ENCODE data around the gene CUX1. TPM values are rescaled to one million over a fixed set of nuclear protein-coding genes. Genes with fewer than 3 reads are reported as not detected.

The CUX1 gene
- total and polyA plus RNA-seq, 2 donors (not counting 1 experiment from before 2014, with no cell fraction given) = 10.8 to 86.5 TPM

DNA sequence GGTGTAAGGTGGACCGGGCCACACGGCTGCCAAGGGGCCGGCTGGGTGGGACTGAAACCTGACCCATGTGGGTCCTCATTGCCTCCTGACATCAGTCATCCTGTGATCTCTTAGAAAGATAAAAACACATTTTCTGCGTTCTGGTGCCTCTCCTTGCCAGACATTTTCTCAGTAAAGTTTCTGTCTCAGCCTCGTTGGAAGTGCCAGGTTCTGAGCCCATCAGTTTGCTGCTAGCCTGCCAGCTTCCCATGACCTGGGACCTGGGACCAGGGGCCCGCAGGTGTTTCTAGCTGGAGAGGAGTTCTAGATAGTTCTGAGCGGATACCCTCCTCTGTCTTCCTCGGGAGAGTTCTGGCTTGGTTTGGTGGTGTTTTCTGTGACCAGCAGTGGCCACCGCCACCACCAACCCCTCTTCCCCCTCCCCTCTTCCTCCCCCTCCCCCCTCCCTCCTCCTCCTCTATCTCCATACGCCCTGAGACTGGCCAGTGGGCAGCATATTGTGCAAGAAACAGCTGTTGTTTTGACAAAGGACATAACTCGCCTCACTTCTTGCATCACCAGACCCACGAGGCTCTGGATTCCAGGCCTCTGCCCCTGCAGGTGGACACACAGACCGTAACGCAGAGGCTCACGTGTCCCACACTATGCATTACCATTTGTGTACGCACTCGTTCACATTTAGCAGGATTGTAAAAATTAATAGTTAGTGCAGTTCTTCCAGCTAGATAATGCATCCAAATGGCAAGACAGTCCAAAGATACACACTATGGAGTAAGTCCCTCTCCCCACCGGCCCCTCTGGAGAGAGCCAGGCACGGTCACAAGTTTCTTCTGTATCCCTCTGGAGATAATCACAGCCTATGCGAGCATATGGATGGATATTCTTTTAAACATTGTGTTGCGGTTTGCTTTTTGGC lies 94.6 kb downstream of the CUX1 start:
- peaks cover 0 to 13% of the 10 kb centered on the region in 2 experiments for H3K36me3 ChIP-seq (replicated peaks in 1 of 2; ENCODE audit: control extremely low read depth in 1 of 2, control insufficient read depth in 1 of 2, extremely low read depth in 1 of 2, insufficient read depth in 2 of 2, low read length in 1 of 2)
- no peak overlapping the region for H3K4me3 Mint-ChIP-seq
- no peak overlapping the region for H3K4me2 ChIP-seq (replicated peaks; ENCODE audit: low read depth, low read length, poor library complexity, severe bottlenecking)
- H2AFZ ChIP-seq (ENCODE audit: insufficient read depth, low read depth, low read length, poor library complexity, severe bottlenecking) = no peak overlapping the region
- no peaks in the 10 kb centered on the region for H3K4me1 ChIP-seq (ENCODE audit: control insufficient read depth in 2 of 2, insufficient read depth in 2 of 2, low read length in 2 of 2)
- no peaks in the 10 kb centered on the region for H3K27me3 Mint-ChIP-seq
- H3K27ac Mint-ChIP-seq = no peak overlapping the region
- no peaks in the 10 kb centered on the region for H3K9me3 Mint-ChIP-seq (ENCODE audit: insufficient read depth)
- CTCF ChIA-PET = no interaction called here
- TF ChIP-seq CTCF (IDR thresholded peaks at IDR 0.05) (no peak), EZH2 (IDR thresholded peaks at IDR 0.05; ENCODE audit: borderline replicate concordance, insufficient read depth, low read depth, low read length, poor library complexity, severe bottlenecking) (no peak)
- peaks cover 84% of the 10 kb centered on the region for H3K79me2 ChIP-seq (ENCODE audit: control insufficient read depth, insufficient read depth, low read length)
- peaks cover 32% of the 10 kb centered on the region for H4K20me1 ChIP-seq (ENCODE audit: control insufficient read depth, insufficient read depth, low read length, poor library complexity, severe bottlenecking)
- intact Hi-C loops (cut with micrococcal nuclease) = no loop called here
- ATAC-seq (ENCODE audit: low read depth) (no peak), DNase-seq (no peak)
- WGBS (ENCODE audit: insufficient coverage) = 72% methylated on average over 13 of the region's 21 CpGs
- H3K9ac ChIP-seq (ENCODE audit: low read length) = no peak overlapping the region
- no peak overlapping the region for H3K4me3 ChIP-seq (ENCODE audit: control extremely low read depth in 1 of 5, extremely low read depth in 1 of 5, insufficient read depth in 1 of 5, low read depth in 2 of 5, low read length in 4 of 5)
- peaks cover 29% of the 10 kb centered on the region for H3K4me1 Mint-ChIP-seq
- H3K9me3 ChIP-seq (ENCODE audit: control extremely low read depth in 1 of 3, control insufficient read depth in 2 of 3, insufficient read depth in 1 of 3, low read length in 2 of 3) = no peaks in the 10 kb centered on the region
- no peaks in the 10 kb centered on the region for H3K27me3 ChIP-seq (replicated peaks in 1 of 4; ENCODE audit: control extremely low read depth in 1 of 4, control insufficient read depth in 3 of 4, insufficient read depth in 4 of 4, low read length in 3 of 4)
- POLR2A ChIA-PET = no interaction called here
- no peak overlapping the region for H3K27ac ChIP-seq (ENCODE audit: low read length in 2 of 2)

GRCh38 chr7:101912716-101913110 lies 95.3 kb downstream of the CUX1 start:
- WGBS (ENCODE audit: insufficient coverage) = 97% methylated on average over 5 of the region's 12 CpGs
- TF ChIP-seq EZH2 (IDR thresholded peaks at IDR 0.05; ENCODE audit: borderline replicate concordance, insufficient read depth, low read depth, low read length, poor library complexity, severe bottlenecking) = no peak
- no peak for TF ChIP-seq CTCF (IDR thresholded peaks at IDR 0.05)
- Mint-ChIP-seq H3K27ac (no peak overlapping the region), H3K4me3 (no peak overlapping the region), H3K4me1 (peaks cover 29% of the 10 kb centered on the region), H3K27me3 (no peaks in the 10 kb centered on the region), H3K9me3 (ENCODE audit: insufficient read depth) (no peaks in the 10 kb centered on the region)
- Histone ChIP-seq H3K36me3 (replicated peaks in 1 of 2; ENCODE audit: control extremely low read depth in 1 of 2, control insufficient read depth in 1 of 2, extremely low read depth in 1 of 2, insufficient read depth in 2 of 2, low read length in 1 of 2) (peaks cover 0 to 13% of the 10 kb centered on the region in 2 experiments), H3K27ac (ENCODE audit: low read length in 2 of 2) (no peak overlapping the region), H3K79me2 (ENCODE audit: control insufficient read depth, insufficient read depth, low read length) (peaks cover 80% of the 10 kb centered on the region), H4K20me1 (ENCODE audit: control insufficient read depth, insufficient read depth, low read length, poor library complexity, severe bottlenecking) (peaks cover 28% of the 10 kb centered on the region), H3K9me3 (ENCODE audit: control extremely low read depth in 1 of 3, control insufficient read depth in 2 of 3, insufficient read depth in 1 of 3, low read length in 2 of 3) (no peaks in the 10 kb centered on the region), H3K4me3 (ENCODE audit: control extremely low read depth in 1 of 5, extremely low read depth in 1 of 5, insufficient read depth in 1 of 5, low read depth in 2 of 5, low read length in 4 of 5) (no peak overlapping the region), H3K9ac (ENCODE audit: low read length) (no peak overlapping the region), H2AFZ (ENCODE audit: insufficient read depth, low read depth, low read length, poor library complexity, severe bottlenecking) (no peak overlapping the region), H3K4me1 (ENCODE audit: control insufficient read depth in 2 of 2, insufficient read depth in 2 of 2, low read length in 2 of 2) (no peaks in the 10 kb centered on the region), H3K4me2 (replicated peaks; ENCODE audit: low read depth, low read length, poor library complexity, severe bottlenecking) (no peak overlapping the region), H3K27me3 (replicated peaks in 1 of 4; ENCODE audit: control extremely low read depth in 1 of 4, control insufficient read depth in 3 of 4, insufficient read depth in 4 of 4, low read length in 3 of 4) (no peaks in the 10 kb centered on the region)
- no peak for ATAC-seq (ENCODE audit: low read depth)
- CTCF ChIA-PET = no interaction called here
- POLR2A ChIA-PET = no interaction called here
- DNase-seq = no peak
- intact Hi-C loops (cut with micrococcal nuclease) = no loop called here
